Endothelial cell of umbilical vein (primary cell): ENCODE measurements around the gene RPS6KL1. TPM values are rescaled to one million over a fixed set of nuclear protein-coding genes. Genes with fewer than 3 reads are reported as not detected.

ENCODE experiments used
- BruUV-seq: library from RNA; stranded (reverse); fragments of 400-500 nt; replicated peaks from 2 replicates; lab custom pipeline; 2021; lab: Mats Ljungman, UMichigan
- CTCF ChIA-PET: fragments of 300-600, 350-600 bp; sonication (Branson Sonifier 250); formaldehyde crosslinking; loops from one replicate; lab custom pipeline; 2021; ENCODE audit warnings: antibody characterized with exemption, inconsistent platforms; lab: Charles Lee
- POLR2A ChIA-PET: fragments of 300-600, 350-600 bp; sonication (Branson Sonifier 250); formaldehyde crosslinking; loops from one replicate; lab custom pipeline; 2021; ENCODE audit warnings: antibody characterized with exemption, inconsistent platforms; lab: Charles Lee
- DNase-seq: peaks from one replicate; pipeline ENCODE4 v3.0.0-alpha.2; 2011; ENCODE audit warnings: low read depth, low spot score
- FAIRE-seq: peaks from 2 replicates; lab custom pipeline; 2011; peaks lifted over from hg19 to GRCh38; lab: Jason Lieb, UNC
- H2AFZ ChIP-seq: 2 replicates; pipeline ENCODE4 v1.6.0; 2012; ENCODE audit warnings: low read depth, low read length, control low read depth, inconsistent platforms
- H3K27ac ChIP-seq: 2 replicates; pipeline ENCODE4 v1.5.1; 2011; ENCODE audit warnings: low read depth, mild to moderate bottlenecking, control low read depth, low read length, moderate library complexity; ENCODE audit not compliant: insufficient read depth
- H3K27me3 ChIP-seq, 2 experiments: 2 replicates each; pipeline versions ENCODE4 v1.6.0 to v1.6.1; 2011; ENCODE audit warnings: low read length in 2 of 2, mixed read lengths in 1 of 2; ENCODE audit not compliant: control insufficient read depth in 2 of 2, insufficient read depth in 2 of 2
- H3K36me3 ChIP-seq, 2 experiments: 2 replicates in 1 of 2; 3 replicates in 1 of 2; pipeline ENCODE4 v1.5.1; 2011; ENCODE audit warnings: low read length in 2 of 2, mild to moderate bottlenecking in 1 of 2, moderate library complexity in 1 of 2; ENCODE audit not compliant: control insufficient read depth in 2 of 2, insufficient read depth in 2 of 2; ENCODE audit errors: extremely low read depth in 1 of 2
- H3K4me1 ChIP-seq: 3 replicates; pipeline ENCODE4 v1.5.1; 2011; ENCODE audit warnings: mild to moderate bottlenecking, low read length; ENCODE audit not compliant: control insufficient read depth, insufficient read depth; ENCODE audit errors: extremely low read depth
- H3K4me2 ChIP-seq: 2 replicates; pipeline ENCODE4 v1.6.1; 2011; ENCODE audit warnings: low read length, control low read depth, mixed read lengths; ENCODE audit not compliant: insufficient read depth
- H3K4me3 ChIP-seq, 3 experiments: fragments of 200-600 bp in 1 of 3; sonication (generic), shearing (Covaris generic) in 1 of 3; replicated peaks in 1 of 3; 2 replicates each; pipeline ENCODE4 v1.5.1; 2011 to 2016; ENCODE audit warnings: control low read depth in 3 of 3, low read length in 3 of 3, mild to moderate bottlenecking in 2 of 3, inconsistent platforms in 1 of 3, low read depth in 1 of 3, moderate library complexity in 1 of 3; ENCODE audit not compliant: insufficient read depth in 1 of 3
- H3K79me2 ChIP-seq: 2 replicates; pipeline ENCODE4 v1.6.0; 2012; ENCODE audit warnings: low read length, inconsistent platforms; ENCODE audit not compliant: control insufficient read depth, insufficient read depth
- H3K9ac ChIP-seq: replicated peaks from 2 replicates; pipeline ENCODE3; 2011; ENCODE audit warnings: low read length, control low read depth; ENCODE audit not compliant: insufficient read depth; ENCODE audit errors: extremely low read depth
- H3K9me1 ChIP-seq: replicated peaks from 3 replicates; pipeline ENCODE4 v1.6.0; 2011; ENCODE audit warnings: mild to moderate bottlenecking, low read length; ENCODE audit not compliant: control insufficient read depth, insufficient read depth; ENCODE audit errors: extremely low read depth
- H3K9me3 ChIP-seq: replicated peaks from 2 replicates; pipeline ENCODE4 v1.5.1; 2012; ENCODE audit warnings: low read length, inconsistent platforms; ENCODE audit not compliant: control insufficient read depth, insufficient read depth
- H4K20me1 ChIP-seq: replicated peaks from 2 replicates; pipeline ENCODE3; 2011; ENCODE audit warnings: mild to moderate bottlenecking, low read length; ENCODE audit not compliant: control insufficient read depth, insufficient read depth; ENCODE audit errors: extremely low read depth
- CTCF ChIP-seq, 2 donors: IDR thresholded peaks; 1 replicate in 1 of 2; 2 replicates in 1 of 2; pipeline ENCODE4 v1.5.1; 2011; ENCODE audit warnings: low read length in 2 of 2, mild to moderate bottlenecking in 2 of 2, moderate library complexity in 2 of 2, control low read depth in 1 of 2, inconsistent platforms in 1 of 2, low read depth in 1 of 2; ENCODE audit not compliant: insufficient read depth in 1 of 2; ENCODE audit errors: extremely low read depth in 1 of 2
- EZH2 ChIP-seq: IDR thresholded peaks from 2 replicates; pipeline ENCODE4 v1.6.1; 2012; ENCODE audit warnings: borderline replicate concordance, low read depth, mild to moderate bottlenecking, moderate library complexity, low read length, inconsistent platforms; ENCODE audit not compliant: severe bottlenecking
- FOS ChIP-seq: IDR thresholded peaks from 2 replicates; pipeline ENCODE4 v1.6.1; 2011; ENCODE audit warnings: mild to moderate bottlenecking, low read length, moderate library complexity, borderline replicate concordance; ENCODE audit not compliant: insufficient read depth
- GATA2 ChIP-seq: IDR thresholded peaks from 2 replicates; pipeline ENCODE4 v1.7.0; 2011; ENCODE audit warnings: low read depth, mild to moderate bottlenecking, moderate library complexity, mixed read lengths, low read length; ENCODE audit not compliant: insufficient read length, insufficient read depth
- JUN ChIP-seq: IDR thresholded peaks from 2 replicates; pipeline ENCODE4 v1.6.1; 2011; ENCODE audit warnings: borderline replicate concordance, low read depth; ENCODE audit not compliant: insufficient read length, insufficient read depth
- MAX ChIP-seq: IDR thresholded peaks from 2 replicates; pipeline ENCODE4 v1.6.1; 2011; ENCODE audit not compliant: insufficient read depth, insufficient read length
- MYC ChIP-seq: IDR thresholded peaks from one replicate; pipeline ENCODE4 v1.6.1; 2011; ENCODE audit warnings: mild to moderate bottlenecking, low read depth, low read length
- POLR2A ChIP-seq: IDR thresholded peaks from 2 replicates; pipeline ENCODE4 v1.6.1; 2012; ENCODE audit warnings: low read depth, mild to moderate bottlenecking, control low read depth, low read length
- POLR2AphosphoS5 ChIP-seq: IDR thresholded peaks from 2 replicates; pipeline ENCODE4 v1.6.1; 2012; ENCODE audit warnings: low read depth, mild to moderate bottlenecking, control low read depth, low read length, moderate library complexity; ENCODE audit not compliant: insufficient read depth
- dilution Hi-C: fragments of 300-500 bp; cut with MboI; formaldehyde crosslinking; loops from one replicate; pipeline ENCODE4 v1.15.0; 2019; ENCODE audit warnings: low sequenced_read_pairs; ENCODE audit not compliant: extremely low pct_ligation_motif_present
- intact Hi-C: fragments of 100-400 bp; cut with micrococcal nuclease; formaldehyde crosslinking; loops from one replicate; pipeline ENCODE4 v1.10.0; 2022
- polyA plus RNA-seq, 4 experiments: library from polyadenylated mRNA; depleted of rRNA in 3 of 4; stranded (reverse) in 3 of 4; unstranded in 1 of 4; fragments of >200 nt; gene quantifications; 2 replicates each; pipeline versions ENCODE4 v1.2.1 to v1.2.3, GENCODE V29; 2011 to 2012; ENCODE audit warnings: missing spikeins in 1 of 4
- total RNA-seq: library from RNA; stranded (reverse); gene quantifications from 2 replicates; pipeline ENCODE4 v1.2.3, GENCODE V29; 2021

The RPS6KL1 gene
- total and polyA plus RNA-seq, 2 donors (not counting 3 experiments of a cell fraction or from before 2014, with no cell fraction given), result 10.2 to 23.8 TPM

- ChIA-PET POLR2A (no interaction called here), CTCF (interaction anchor here (1.1 to 4.5 kb wide), 5 partner anchors 8 to 165 kb away, joined by 3 to 38 read pairs (median 18); no protein-coding TSS in a partner anchor)
- H3K9me1 ChIP-seq, result no peaks in the 10 kb centered on the region
These were observed 1.0 kb upstream of the RPS6KL1 start for GRCh38 chr14:74924061-74924460.

More at GRCh38 chr14:74924061-74924460, 1.0 kb upstream of the RPS6KL1 start:
- TF ChIP-seq MAX (no peak), MYC (no peak), EZH2 (no peak), FOS (no peak), CTCF (IDR thresholded peaks at IDR 0.05; ENCODE audit: extremely low read depth in 1 of 2, insufficient read depth in 1 of 2, low read depth in 1 of 2, low read length in 2 of 2) (no peak), GATA2 (no peak), POLR2AphosphoS5 (no peak), JUN (no peak), POLR2A (no peak)
- H2AFZ ChIP-seq, result no peak overlapping the region
- intact Hi-C loops, result no loop called here
- no TSS peak for BruUV-seq
- H3K9me3 ChIP-seq, result no peaks in the 10 kb centered on the region
- FAIRE-seq (no peak), DNase-seq (no peak)
- H3K27ac ChIP-seq, result no peak overlapping the region
- no peaks in the 10 kb centered on the region for H3K79me2 ChIP-seq
- no peaks in the 10 kb centered on the region for H4K20me1 ChIP-seq
- H3K9ac ChIP-seq, result no peak overlapping the region
- H3K27me3 ChIP-seq, result no peaks in the 10 kb centered on the region
- dilution Hi-C loops, result no loop called here
- no peak overlapping the region for H3K4me3 ChIP-seq
- no peak overlapping the region for H3K4me2 ChIP-seq
- H3K4me1 ChIP-seq, result peaks cover 5% of the 10 kb centered on the region
- no peaks in the 10 kb centered on the region for H3K36me3 ChIP-seq
